PFSK-1 (cell line): ENCODE results near the gene GATC.

ENCODE experiments used
- POLR2AphosphoS5 ChIP-seq: IDR thresholded peaks from 2 replicates; pipeline ENCODE4 v1.6.1; 2012; ENCODE audit warnings: low read depth, mild to moderate bottlenecking, control low read depth, low read length, moderate library complexity
- SIN3A ChIP-seq: IDR thresholded peaks from 2 replicates; pipeline ENCODE4 v1.6.1; 2012; ENCODE audit warnings: mild to moderate bottlenecking, low read length, moderate library complexity, borderline replicate concordance; ENCODE audit not compliant: insufficient read depth
- TAF1 ChIP-seq: IDR thresholded peaks from 2 replicates; pipeline ENCODE4 v1.6.1; 2012; ENCODE audit warnings: low read length, control low read depth, borderline replicate concordance; ENCODE audit not compliant: insufficient read depth

- TF ChIP-seq TAF1 (no peak), SIN3A (no peak), POLR2AphosphoS5 (no peak)
Observed at GRCh38 chr12:120422892-120423456, 23.3 kb upstream of the GATC start.
